Small intestine (tissue), 7 donors: Measurements from ENCODE around the gene CHRNA4. TPM values are rescaled to one million over a fixed set of nuclear protein-coding genes. Genes with fewer than 3 reads are reported as not detected.
A peak's percentile ranks its signal among the peaks of the same experiment; 100 is the strongest.

ENCODE experiments used
- DNase-seq, 2 donors: peaks; one replicate each; pipeline versions ENCODE4 v3.0.0 to v3.0.0-alpha.2; 2013
- FAIRE-seq: peaks from 2 replicates; lab custom pipeline; 2012; peaks lifted over from hg19 to GRCh38; lab: Jason Lieb, UNC
- H3K27ac ChIP-seq, 3 donors: one replicate each; pipeline ENCODE4 v1.5.1; 2013; ENCODE audit warnings: low read length in 2 of 3, mild to moderate bottlenecking in 2 of 3, control low read depth in 1 of 3, inconsistent platforms in 1 of 3, low read depth in 1 of 3, moderate library complexity in 1 of 3
- H3K27me3 ChIP-seq, 3 donors: one replicate each; pipeline ENCODE4 v1.6.1; 2013; ENCODE audit warnings: low read length in 3 of 3, inconsistent platforms in 1 of 3; ENCODE audit not compliant: control insufficient read depth in 3 of 3, insufficient read depth in 3 of 3
- H3K36me3 ChIP-seq, 3 donors: one replicate each; pipeline ENCODE4 v1.6.1; 2013; ENCODE audit warnings: low read length in 3 of 3, inconsistent platforms in 1 of 3, low read depth in 1 of 3, mild to moderate bottlenecking in 1 of 3, moderate library complexity in 1 of 3; ENCODE audit not compliant: control insufficient read depth in 3 of 3, insufficient read depth in 2 of 3
- H3K4me1 ChIP-seq, 3 donors: one replicate each; pipeline ENCODE4 v1.6.1; 2013; ENCODE audit warnings: low read length in 2 of 3, inconsistent platforms in 1 of 3, low read depth in 1 of 3, mild to moderate bottlenecking in 1 of 3, moderate library complexity in 1 of 3; ENCODE audit not compliant: control insufficient read depth in 3 of 3, insufficient read depth in 2 of 3
- H3K4me3 ChIP-seq, 3 donors: one replicate each; pipeline ENCODE4 v1.5.1; 2013; ENCODE audit warnings: low read length in 3 of 3, control low read depth in 1 of 3, inconsistent platforms in 1 of 3, low read depth in 1 of 3, mild to moderate bottlenecking in 1 of 3, moderate library complexity in 1 of 3
- H3K9me3 ChIP-seq, 2 donors: one replicate each; pipeline ENCODE4 v1.6.1; 2013; ENCODE audit warnings: low read depth in 1 of 2, low read length in 1 of 2; ENCODE audit not compliant: control insufficient read depth in 2 of 2, insufficient read depth in 1 of 2
- WGBS, 3 donors: extraction: QIAGEN DNeasy Blood & Tissue Kit; methylation state at CpG; one replicate each; pipeline ENCODE4 v1.1.7; 2013; 5-methylcytosine and 5-hydroxymethylcytosine counted together
- polyA plus RNA-seq, 4 donors: library from polyadenylated mRNA; stranded (reverse) in 3 of 4; unstranded in 1 of 4; fragments of 200-250 nt in 3 of 4; fragments of 120-200 nt in 1 of 4; gene quantifications; one replicate each; pipeline versions ENCODE4 v1.2.1 to v1.2.3, GENCODE V29; 2013
- donor health status: healthy with polysubstance abuse.
- donor health status: control.
- donor health status: control.
- donor health status: Bipolar disorder and iron deficiency.
- donor health status: healthy.

Gene CHRNA4
- polyA plus RNA-seq, 4 donors: 0.01 to 0.87 TPM; not detected in 2

GRCh38 chr20:63377256-63377941 lies 16.2 kb upstream of the CHRNA4 start:
- peak in 1 of 2 donors; percentile 30 for DNase-seq
- peaks cover 0 to 2% of the 10 kb centered on the region in 2 donors for H3K9me3 ChIP-seq
- no peak for FAIRE-seq
- 12 to 18% (median 16%) methylated on average over 31 to 32 of the region's 32 CpGs for WGBS, 3 donors
- peaks cover 0 to 8% (median 5%) of the 10 kb centered on the region in 3 donors for H3K27me3 ChIP-seq
- H3K4me1 ChIP-seq: peaks cover 0 to 27% (median 0%) of the 10 kb centered on the region in 3 donors
- no peaks in the 10 kb centered on the region for H3K36me3 ChIP-seq
- H3K27ac ChIP-seq: no peak overlapping the region
- no peak overlapping the region for H3K4me3 ChIP-seq

GRCh38 chr20:63376283-63377250 lies 15.4 kb upstream of the CHRNA4 start:
- no peaks in the 10 kb centered on the region for H3K36me3 ChIP-seq
- no peak for DNase-seq
- peaks cover 0 to 8% (median 8%) of the 10 kb centered on the region in 3 donors for H3K27me3 ChIP-seq
- FAIRE-seq: no peak
- no peak overlapping the region for H3K4me3 ChIP-seq
- 51 to 55% (median 53%) methylated on average over 28 to 31 of the region's 31 CpGs for WGBS, 3 donors
- peaks cover 0 to 2% of the 10 kb centered on the region in 2 donors for H3K9me3 ChIP-seq
- no peak overlapping the region for H3K27ac ChIP-seq
- peaks cover 0 to 27% (median 0%) of the 10 kb centered on the region in 3 donors for H3K4me1 ChIP-seq

DNA sequence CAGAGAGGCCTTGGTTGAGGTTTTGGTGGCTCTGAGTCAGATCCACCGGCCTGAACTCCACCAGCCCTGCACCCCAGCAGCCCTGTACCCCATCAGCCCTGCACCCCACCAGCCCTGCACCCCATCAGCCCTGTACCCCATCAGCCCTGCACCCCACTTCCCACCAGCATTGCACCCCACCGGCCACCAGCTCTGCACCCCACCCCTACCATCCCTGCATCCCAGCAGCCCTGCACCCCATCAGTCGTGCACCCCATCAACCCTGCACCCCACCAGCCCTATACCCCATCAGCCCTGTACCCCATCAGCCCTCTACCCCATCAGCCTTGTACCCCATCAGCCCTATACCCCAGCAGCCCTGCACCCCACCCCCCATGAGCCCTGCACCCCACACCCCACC lies 14.3 kb upstream of the CHRNA4 start:
- DNase-seq: no peak
- H3K4me3 ChIP-seq: no peak overlapping the region
- WGBS, 3 donors: 76 to 93% (median 89%) methylated on average over 2 to 3 of the region's 3 CpGs
- peaks cover 0 to 29% (median 0%) of the 10 kb centered on the region in 3 donors for H3K4me1 ChIP-seq
- H3K36me3 ChIP-seq: no peaks in the 10 kb centered on the region
- H3K27ac ChIP-seq: no peak overlapping the region
- H3K9me3 ChIP-seq: peaks cover 0 to 2% of the 10 kb centered on the region in 2 donors
- FAIRE-seq: no peak
- peaks cover 0 to 10% (median 9%) of the 10 kb centered on the region in 3 donors for H3K27me3 ChIP-seq

- 14 to 50% (median 28%) methylated on average over 12 of the region's 12 CpGs for WGBS, 3 donors
- H3K4me3 ChIP-seq: no peak overlapping the region
- peak in 1 of 2 donors; percentile 81 for DNase-seq
- no peak overlapping the region for H3K27ac ChIP-seq
- peaks cover 0 to 31% (median 0%) of the 10 kb centered on the region in 3 donors for H3K4me1 ChIP-seq
- H3K36me3 ChIP-seq: no peaks in the 10 kb centered on the region
- H3K27me3 ChIP-seq: peaks cover 0 to 13% (median 11%) of the 10 kb centered on the region in 3 donors
- no peak for FAIRE-seq
- no peaks in the 10 kb centered on the region for H3K9me3 ChIP-seq
Observed at GRCh38 chr20:63374504-63374903, 13.4 kb upstream of the CHRNA4 start.

GRCh38 chr20:63373996-63374395 lies 12.8 kb upstream of the CHRNA4 start:
- WGBS, 3 donors: 69 to 75% (median 72%) methylated on average over 19 of the region's 19 CpGs
- Histone ChIP-seq H3K4me3 (no peak overlapping the region), H3K27me3 (peaks cover 0 to 13% (median 11%) of the 10 kb centered on the region in 3 donors)

DNA sequence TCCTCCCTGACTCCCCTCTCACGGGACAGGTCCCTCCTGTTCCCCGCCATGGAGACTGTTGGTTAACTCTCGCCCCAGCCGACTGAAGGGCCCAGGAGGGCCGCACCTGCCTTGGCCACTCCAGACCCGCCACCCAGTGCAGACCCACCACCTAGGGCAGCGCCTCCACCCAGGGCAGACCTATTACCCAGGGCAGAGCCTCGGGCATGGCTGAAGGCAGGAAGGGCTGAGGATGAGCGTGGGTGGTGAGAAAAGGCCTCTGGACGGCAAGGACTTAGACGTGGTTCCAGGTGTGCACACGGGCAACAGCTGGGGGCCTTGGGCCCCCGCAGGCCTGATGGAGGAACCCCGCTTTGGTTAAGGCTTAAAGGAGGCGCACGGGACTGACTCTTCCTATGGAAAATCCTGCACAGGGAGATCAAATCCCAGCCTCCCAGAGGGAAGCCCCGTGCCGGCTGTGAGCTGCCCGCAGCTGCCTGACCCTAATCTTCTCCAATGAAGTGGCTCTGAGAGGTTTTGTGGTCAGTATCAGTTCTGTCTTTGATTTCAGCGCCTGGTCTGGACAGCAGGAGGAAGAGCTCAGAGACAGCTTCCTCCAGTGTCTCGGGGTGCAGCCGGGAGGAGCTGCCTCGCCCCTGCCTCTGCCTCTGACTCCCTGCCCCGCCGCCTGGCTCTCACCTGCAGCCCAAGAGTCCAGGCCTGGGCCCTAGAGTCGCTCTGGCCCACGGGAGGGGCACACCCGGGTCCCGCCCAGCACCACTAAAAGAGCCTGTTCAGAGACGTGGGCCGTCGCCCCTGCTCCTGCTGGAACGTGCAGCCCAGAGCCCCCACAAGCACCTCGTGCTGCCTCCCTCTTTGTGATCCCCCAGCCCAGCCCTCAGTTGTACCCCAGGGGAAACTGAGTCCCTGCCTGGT lies 12.1 kb upstream of the CHRNA4 start:
- no peak for DNase-seq
- no peak for FAIRE-seq

More at GRCh38 chr20:63373996-63374395, 12.8 kb upstream of the CHRNA4 start:
- H3K27ac ChIP-seq: no peak overlapping the region
- H3K36me3 ChIP-seq: no peaks in the 10 kb centered on the region
- H3K4me1 ChIP-seq: peaks cover 0 to 31% (median 0%) of the 10 kb centered on the region in 3 donors
- FAIRE-seq: no peak
- no peaks in the 10 kb centered on the region for H3K9me3 ChIP-seq
- DNase-seq: no peak

GRCh38 chr20:63371291-63371865 lies 10.2 kb upstream of the CHRNA4 start:
- Histone ChIP-seq H3K27ac (no peak overlapping the region), H3K27me3 (peaks cover 0 to 10% (median 4%) of the 10 kb centered on the region in 3 donors), H3K36me3 (no peaks in the 10 kb centered on the region), H3K9me3 (no peaks in the 10 kb centered on the region), H3K4me3 (no peak overlapping the region), H3K4me1 (peaks cover 0 to 21% (median 0%) of the 10 kb centered on the region in 3 donors)
- WGBS, 3 donors: 73 to 78% (median 76%) methylated on average over 28 of the region's 28 CpGs
- DNase-seq (no peak), FAIRE-seq (no peak)

More for the DNA sequence above, 12.1 kb upstream of the CHRNA4 start:
- Histone ChIP-seq H3K36me3 (no peaks in the 10 kb centered on the region), H3K27ac (no peak overlapping the region), H3K27me3 (peaks cover 0 to 13% (median 11%) of the 10 kb centered on the region in 3 donors), H3K4me3 (no peak overlapping the region), H3K9me3 (no peaks in the 10 kb centered on the region), H3K4me1 (peaks cover 0 to 31% (median 0%) of the 10 kb centered on the region in 3 donors)
- 57 to 67% (median 60%) methylated on average over 30 to 34 of the region's 34 CpGs for WGBS, 3 donors
